ENCODE measurements around the gene FAM13A. TPM values are rescaled to one million over a fixed set of nuclear protein-coding genes. Genes with fewer than 3 reads are reported as not detected.
"Not testable (repeated sequence)": the region's sequence is repeated elsewhere in the genome, so short reads cannot be mapped to it uniquely, and the experiment has no call there.

The FAM13A gene
- total RNA-seq, 2 experiments from 2014 or later: 9.6 to 10.2 TPM

DNA sequence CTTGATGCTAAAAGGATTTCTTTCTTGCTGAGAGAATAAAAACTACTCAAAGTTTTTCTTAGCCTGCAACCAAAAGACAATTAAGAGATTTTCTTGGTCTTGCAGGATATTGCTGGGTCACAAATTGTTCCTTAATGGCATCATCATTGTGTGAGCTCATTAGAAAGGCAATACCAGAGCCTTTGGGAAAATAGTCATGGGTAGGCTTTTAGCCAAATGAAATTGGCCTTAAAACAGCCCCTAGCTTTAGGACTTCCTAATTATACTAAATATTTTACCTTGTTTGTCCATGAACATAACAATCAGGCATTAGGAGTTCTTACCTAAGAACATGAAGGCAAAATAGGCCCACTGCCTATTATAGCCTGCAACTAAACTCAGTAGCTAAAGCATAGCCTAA, 10.4 kb upstream of the FAM13A start:
- H3K36me3 Mint-ChIP-seq (ENCODE audit: low read depth): no peaks in the 10 kb centered on the region
- TF ChIP-seq, protein P1, sequence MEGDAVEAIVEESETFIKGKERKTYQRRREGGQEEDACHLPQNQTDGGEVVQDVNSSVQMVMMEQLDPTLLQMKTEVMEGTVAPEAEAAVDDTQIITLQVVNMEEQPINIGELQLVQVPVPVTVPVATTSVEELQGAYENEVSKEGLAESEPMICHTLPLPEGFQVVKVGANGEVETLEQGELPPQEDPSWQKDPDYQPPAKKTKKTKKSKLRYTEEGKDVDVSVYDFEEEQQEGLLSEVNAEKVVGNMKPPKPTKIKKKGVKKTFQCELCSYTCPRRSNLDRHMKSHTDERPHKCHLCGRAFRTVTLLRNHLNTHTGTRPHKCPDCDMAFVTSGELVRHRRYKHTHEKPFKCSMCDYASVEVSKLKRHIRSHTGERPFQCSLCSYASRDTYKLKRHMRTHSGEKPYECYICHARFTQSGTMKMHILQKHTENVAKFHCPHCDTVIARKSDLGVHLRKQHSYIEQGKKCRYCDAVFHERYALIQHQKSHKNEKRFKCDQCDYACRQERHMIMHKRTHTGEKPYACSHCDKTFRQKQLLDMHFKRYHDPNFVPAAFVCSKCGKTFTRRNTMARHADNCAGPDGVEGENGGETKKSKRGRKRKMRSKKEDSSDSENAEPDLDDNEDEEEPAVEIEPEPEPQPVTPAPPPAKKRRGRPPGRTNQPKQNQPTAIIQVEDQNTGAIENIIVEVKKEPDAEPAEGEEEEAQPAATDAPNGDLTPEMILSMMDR (IDR thresholded peaks at IDR 0.05): no peak

DNA sequence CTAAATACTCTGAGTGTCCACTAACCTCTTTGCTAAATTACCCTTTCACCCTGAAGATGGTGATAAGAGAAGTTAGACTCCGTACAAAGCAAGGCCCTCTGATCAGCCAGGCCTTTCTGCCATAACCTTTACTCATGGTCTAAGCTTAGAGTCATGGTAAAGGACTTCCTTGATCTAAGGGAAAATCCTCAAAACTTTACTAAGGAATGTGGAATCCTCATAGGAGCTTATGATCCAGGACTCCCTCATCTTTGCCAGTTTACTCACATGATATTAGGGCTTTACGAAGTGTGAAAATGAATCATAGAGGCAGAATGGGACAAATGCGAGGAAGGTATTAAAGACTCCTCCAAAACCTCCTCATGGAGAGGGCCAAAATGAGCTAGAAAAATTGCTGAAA, 7.9 kb upstream of the FAM13A start:
- Mint-ChIP-seq H3K4me1 (ENCODE audit: low read depth) (peaks cover 5% of the 10 kb centered on the region), H3K4me3 (no peak overlapping the region), H3K27me3 (peaks cover 5% of the 10 kb centered on the region), H3K9me3 (peaks cover 3% of the 10 kb centered on the region), H3K36me3 (ENCODE audit: low read depth) (no peaks in the 10 kb centered on the region), H3K27ac (no peak overlapping the region)
- intact Hi-C loops (cut with DNase I, micrococcal nuclease): no loop called here
- ChIA-PET CTCF (no interaction called here), POLR2A (no interaction called here)
- H3K36me3 ChIP-seq (ENCODE audit: insufficient read depth, low read length): no peaks in the 10 kb centered on the region
- ATAC-seq (ENCODE audit: poor library complexity): no peak
- H3K27me3 ChIP-seq (ENCODE audit: control insufficient read depth in 1 of 2, insufficient read depth in 2 of 2, low read length in 2 of 2): no peaks in the 10 kb centered on the region
- DNase-seq: no peak
- peaks cover 0 to 3% of the 10 kb centered on the region in 2 experiments for H3K9me3 ChIP-seq (ENCODE audit: control insufficient read depth in 1 of 2, insufficient read depth in 1 of 2, low read length in 2 of 2)
- TF ChIP-seq, protein P1 (IDR thresholded peaks at IDR 0.05): no peak
- H3K4me1 ChIP-seq (ENCODE audit: insufficient read depth, low read length): no peaks in the 10 kb centered on the region
- H3K4me3 ChIP-seq (ENCODE audit: low read length): no peak overlapping the region
- H3K27ac ChIP-seq (ENCODE audit: low read depth in 1 of 2, low read length in 2 of 2): no peak overlapping the region

More for the DNA sequence above, 10.4 kb upstream of the FAM13A start:
- Histone ChIP-seq H3K4me3 (ENCODE audit: low read length) (no peak overlapping the region), H3K27me3 (ENCODE audit: control insufficient read depth in 1 of 2, insufficient read depth in 2 of 2, low read length in 2 of 2) (no peaks in the 10 kb centered on the region), H3K9me3 (ENCODE audit: control insufficient read depth in 1 of 2, insufficient read depth in 1 of 2, low read length in 2 of 2) (peaks cover 0 to 3% of the 10 kb centered on the region in 2 experiments), H3K36me3 (ENCODE audit: insufficient read depth, low read length) (no peaks in the 10 kb centered on the region), H3K27ac (ENCODE audit: low read depth in 1 of 2, low read length in 2 of 2) (no peak overlapping the region), H3K4me1 (ENCODE audit: insufficient read depth, low read length) (no peaks in the 10 kb centered on the region)
- ATAC-seq (ENCODE audit: poor library complexity) (no peak), DNase-seq (no peak)
- Mint-ChIP-seq H3K9me3 (peaks cover under 1% of the 10 kb centered on the region), H3K4me1 (ENCODE audit: low read depth) (peaks cover 5% of the 10 kb centered on the region), H3K27ac (no peak overlapping the region), H3K27me3 (peaks cover 5% of the 10 kb centered on the region), H3K4me3 (no peak overlapping the region)
- ChIA-PET CTCF (interaction anchor here (1.3 kb wide), 1 partner anchor 35 kb away, joined by 3 read pairs; no protein-coding TSS in a partner anchor), POLR2A (no interaction called here)
- intact Hi-C loops (cut with DNase I, micrococcal nuclease): no loop called here

DNA sequence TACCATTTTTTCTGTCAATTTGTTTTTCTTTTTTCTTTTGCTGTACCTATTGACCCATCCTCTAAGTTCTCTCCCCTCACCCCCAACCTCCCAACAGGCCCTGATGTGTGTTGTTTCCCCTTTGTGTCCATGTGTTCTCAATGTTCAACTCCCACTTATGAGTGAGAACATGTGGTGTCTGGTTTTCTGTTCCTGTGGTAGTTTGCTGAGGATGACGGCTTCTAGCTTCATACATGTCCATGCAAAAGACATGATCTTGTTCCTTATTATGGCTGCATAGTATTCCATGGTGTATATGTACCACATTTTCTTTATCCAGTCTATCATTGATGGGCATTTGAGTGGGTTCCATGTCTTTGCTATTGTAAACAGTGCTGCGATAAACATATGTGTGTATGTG, 859 bp upstream of the FAM13A start:
- H3K4me1 Mint-ChIP-seq (ENCODE audit: low read depth): peaks cover 25% of the 10 kb centered on the region
- ATAC-seq (ENCODE audit: poor library complexity); H3K27me3 ChIP-seq (ENCODE audit: control insufficient read depth in 1 of 2, insufficient read depth in 2 of 2, low read length in 2 of 2); H3K27ac ChIP-seq (ENCODE audit: low read depth in 1 of 2, low read length in 2 of 2); H3K4me3 ChIP-seq (ENCODE audit: low read length); H3K4me3 Mint-ChIP-seq; POLR2A ChIA-PET; H3K9me3 Mint-ChIP-seq; CTCF ChIA-PET; H3K9me3 ChIP-seq (ENCODE audit: control insufficient read depth in 1 of 2, insufficient read depth in 1 of 2, low read length in 2 of 2); H3K27me3 Mint-ChIP-seq; H3K27ac Mint-ChIP-seq; H3K36me3 Mint-ChIP-seq (ENCODE audit: low read depth); DNase-seq; H3K4me1 ChIP-seq (ENCODE audit: insufficient read depth, low read length); H3K36me3 ChIP-seq (ENCODE audit: insufficient read depth, low read length); intact Hi-C loops (cut with DNase I, micrococcal nuclease): not testable (repeated sequence)

DNA sequence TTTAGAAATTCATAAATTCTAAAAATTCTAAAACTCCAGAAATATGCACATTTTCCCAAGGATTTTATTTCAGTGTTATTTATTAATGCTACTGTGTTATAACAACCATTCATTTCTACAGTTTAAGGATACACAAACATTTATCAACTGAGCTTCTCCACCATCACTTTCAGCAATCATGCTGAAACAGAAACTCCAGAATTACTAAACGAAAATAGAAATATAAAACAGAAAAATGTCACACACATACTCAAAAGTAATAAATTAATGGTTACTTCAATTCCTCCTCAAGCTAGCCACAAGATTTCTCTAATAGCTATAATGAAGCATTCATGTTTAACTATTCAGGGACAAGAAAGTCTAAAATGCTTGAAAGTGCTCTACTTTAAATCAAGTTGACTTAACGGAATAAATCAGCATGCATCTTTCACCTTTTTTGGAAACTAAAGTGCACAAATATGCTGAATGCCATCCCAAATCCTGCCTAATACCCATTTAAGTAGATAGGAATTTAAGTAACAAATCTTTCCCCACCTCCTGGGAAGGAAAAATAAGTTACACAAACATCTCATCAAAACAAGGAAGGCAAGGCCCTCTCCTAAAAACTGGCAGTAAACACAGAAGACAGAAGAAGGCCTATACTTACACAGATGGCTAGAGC, 563 bp downstream of the FAM13A start:
- peaks cover 1% of the 10 kb centered on the region for H3K9me3 Mint-ChIP-seq
- no peaks in the 10 kb centered on the region for H3K27me3 Mint-ChIP-seq
- intact Hi-C loops (cut with DNase I, micrococcal nuclease): no loop called here
- H3K4me3 ChIP-seq (ENCODE audit: low read length): no peak overlapping the region
- ChIA-PET CTCF (no interaction called here), POLR2A (no interaction called here)
- no peaks in the 10 kb centered on the region for H3K4me1 ChIP-seq (ENCODE audit: insufficient read depth, low read length)
- no peak for ATAC-seq (ENCODE audit: poor library complexity)
- no peaks in the 10 kb centered on the region for H3K9me3 ChIP-seq (ENCODE audit: control insufficient read depth in 1 of 2, insufficient read depth in 1 of 2, low read length in 2 of 2)
- peaks cover 25% of the 10 kb centered on the region for H3K4me1 Mint-ChIP-seq (ENCODE audit: low read depth)
- H3K36me3 Mint-ChIP-seq (ENCODE audit: low read depth): no peaks in the 10 kb centered on the region
- H3K27ac Mint-ChIP-seq: no peak overlapping the region
- no peaks in the 10 kb centered on the region for H3K27me3 ChIP-seq (ENCODE audit: control insufficient read depth in 1 of 2, insufficient read depth in 2 of 2, low read length in 2 of 2)
- no peaks in the 10 kb centered on the region for H3K36me3 ChIP-seq (ENCODE audit: insufficient read depth, low read length)
- no peak overlapping the region for H3K27ac ChIP-seq (ENCODE audit: low read depth in 1 of 2, low read length in 2 of 2)
- TF ChIP-seq, protein P1 (IDR thresholded peaks at IDR 0.05): no peak
- DNase-seq: no peak
- no peak overlapping the region for H3K4me3 Mint-ChIP-seq
